ENCODE results near the gene POLR1C.

The POLR1C gene

DNA sequence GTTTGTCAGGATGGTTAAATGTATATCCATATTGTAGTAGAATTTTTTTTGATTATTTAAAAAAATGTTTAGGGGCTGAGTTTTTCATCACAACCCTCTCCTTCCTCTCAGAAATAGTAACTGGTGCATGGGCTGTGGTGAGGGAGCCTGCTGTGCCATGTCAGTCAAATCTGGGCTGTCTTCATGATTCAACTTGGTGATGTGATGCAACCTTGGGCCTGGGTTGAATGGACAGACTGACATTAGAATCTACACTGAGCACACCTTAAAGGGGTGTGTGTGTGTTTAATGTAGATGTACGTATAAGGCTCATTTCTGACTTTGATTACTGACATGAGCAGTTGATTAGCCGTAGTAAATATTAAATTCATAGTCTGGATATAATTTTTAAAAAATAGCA lies 35.8 kb upstream of the POLR1C start:
- Histone ChIP-seq H3K27ac (no peak overlapping the region), H3K27me3 (replicated peaks) (no peaks in the 10 kb centered on the region), H3K36me3 (replicated peaks) (no peaks in the 10 kb centered on the region), H3K4me3 (ENCODE audit: low read depth, low read length) (no peak overlapping the region)
- in situ Hi-C loops (cut with HindIII; ENCODE audit: low pct_ligation_motif_present, low sequenced_read_pairs), result no loop called here
- DNase-seq, result no peak
- TF ChIP-seq, protein P1, sequence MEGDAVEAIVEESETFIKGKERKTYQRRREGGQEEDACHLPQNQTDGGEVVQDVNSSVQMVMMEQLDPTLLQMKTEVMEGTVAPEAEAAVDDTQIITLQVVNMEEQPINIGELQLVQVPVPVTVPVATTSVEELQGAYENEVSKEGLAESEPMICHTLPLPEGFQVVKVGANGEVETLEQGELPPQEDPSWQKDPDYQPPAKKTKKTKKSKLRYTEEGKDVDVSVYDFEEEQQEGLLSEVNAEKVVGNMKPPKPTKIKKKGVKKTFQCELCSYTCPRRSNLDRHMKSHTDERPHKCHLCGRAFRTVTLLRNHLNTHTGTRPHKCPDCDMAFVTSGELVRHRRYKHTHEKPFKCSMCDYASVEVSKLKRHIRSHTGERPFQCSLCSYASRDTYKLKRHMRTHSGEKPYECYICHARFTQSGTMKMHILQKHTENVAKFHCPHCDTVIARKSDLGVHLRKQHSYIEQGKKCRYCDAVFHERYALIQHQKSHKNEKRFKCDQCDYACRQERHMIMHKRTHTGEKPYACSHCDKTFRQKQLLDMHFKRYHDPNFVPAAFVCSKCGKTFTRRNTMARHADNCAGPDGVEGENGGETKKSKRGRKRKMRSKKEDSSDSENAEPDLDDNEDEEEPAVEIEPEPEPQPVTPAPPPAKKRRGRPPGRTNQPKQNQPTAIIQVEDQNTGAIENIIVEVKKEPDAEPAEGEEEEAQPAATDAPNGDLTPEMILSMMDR (IDR thresholded peaks at IDR 0.05; ENCODE audit: low read depth, low read length, missing control alignments), result no peak

- in situ Hi-C loops (cut with HindIII; ENCODE audit: low pct_ligation_motif_present, low sequenced_read_pairs), result no loop called here
- TF ChIP-seq, protein P1 (IDR thresholded peaks at IDR 0.05; ENCODE audit: low read depth, low read length, missing control alignments), result no peak
- Histone ChIP-seq H3K27me3 (replicated peaks) (no peaks in the 10 kb centered on the region), H3K27ac (no peak overlapping the region), H3K4me3 (ENCODE audit: low read depth, low read length) (no peak overlapping the region), H3K36me3 (replicated peaks) (no peaks in the 10 kb centered on the region)
- DNase-seq, result no peak
Observed at GRCh38 chr6:43481591-43482236, 35.2 kb upstream of the POLR1C start.

- Histone ChIP-seq H3K36me3 (replicated peaks) (no peaks in the 10 kb centered on the region), H3K4me3 (ENCODE audit: low read depth, low read length) (no peak overlapping the region), H3K27ac (no peak overlapping the region), H3K27me3 (replicated peaks) (no peaks in the 10 kb centered on the region)
- DNase-seq, result no peak
- in situ Hi-C loops (cut with HindIII; ENCODE audit: low pct_ligation_motif_present, low sequenced_read_pairs), result no loop called here
- TF ChIP-seq, protein P1 (IDR thresholded peaks at IDR 0.05; ENCODE audit: low read depth, low read length, missing control alignments), result no peak
Observed at GRCh38 chr6:43488667-43489276, 28.1 kb upstream of the POLR1C start.

GRCh38 chr6:43489277-43490072 lies 27.4 kb upstream of the POLR1C start:
- Histone ChIP-seq H3K36me3 (replicated peaks) (no peaks in the 10 kb centered on the region), H3K4me3 (ENCODE audit: low read depth, low read length) (no peak overlapping the region), H3K27me3 (replicated peaks) (no peaks in the 10 kb centered on the region), H3K27ac (no peak overlapping the region)
- TF ChIP-seq, protein P1 (IDR thresholded peaks at IDR 0.05; ENCODE audit: low read depth, low read length, missing control alignments), result no peak
- DNase-seq, result no peak
- in situ Hi-C loops (cut with HindIII; ENCODE audit: low pct_ligation_motif_present, low sequenced_read_pairs), result no loop called here

- TF ChIP-seq, protein P1 (IDR thresholded peaks at IDR 0.05; ENCODE audit: low read depth, low read length, missing control alignments), result no peak
- no peaks in the 10 kb centered on the region for H3K36me3 ChIP-seq (replicated peaks)
- in situ Hi-C loops (cut with HindIII; ENCODE audit: low pct_ligation_motif_present, low sequenced_read_pairs), result no loop called here
- H3K27ac ChIP-seq, result no peak overlapping the region
- no peak overlapping the region for H3K4me3 ChIP-seq (ENCODE audit: low read depth, low read length)
- no peaks in the 10 kb centered on the region for H3K27me3 ChIP-seq (replicated peaks)
- no peak for DNase-seq
Observed at GRCh38 chr6:43490523-43490939, 26.4 kb upstream of the POLR1C start.

Measured in brain microvascular endothelial cell (primary cell).